Measurements from ENCODE around the gene SLC6A20.
A peak's percentile ranks its signal among the peaks of the same experiment; 100 is the strongest.
"Not testable (repeated sequence)": the region's sequence is repeated elsewhere in the genome, so short reads cannot be mapped to it uniquely, and the experiment has no call there.

Gene SLC6A20

GRCh38 chr3:45771166-45771775, 25.1 kb downstream of the SLC6A20 start:
- Mint-ChIP-seq H3K27me3 (peaks cover 18% of the 10 kb centered on the region in 2 donors), H3K27ac (no peak overlapping the region), H3K4me1 (peaks cover 2 to 9% of the 10 kb centered on the region in 2 donors), H3K36me3 (peaks cover 0 to 7% of the 10 kb centered on the region in 2 donors), H3K9me3 (peaks cover 3 to 8% of the 10 kb centered on the region in 2 donors), H3K4me3 (no peak overlapping the region)
- ATAC-seq (replicated peaks): no peak
- no peak for DNase-seq

GRCh38 chr3:45765958-45766357, 30.4 kb downstream of the SLC6A20 start:
- ATAC-seq (replicated peaks): no peak
- peaks cover 3 to 6% of the 10 kb centered on the region in 2 donors for H3K4me1 Mint-ChIP-seq

GRCh38 chr3:45765266-45765851, 31.0 kb downstream of the SLC6A20 start:
- peaks cover 0 to 7% of the 10 kb centered on the region in 2 donors for H3K36me3 Mint-ChIP-seq
- peak overlapping the region; percentile 51 for H3K27ac Mint-ChIP-seq
- no peak for ATAC-seq (replicated peaks)
- H3K4me3 Mint-ChIP-seq: no peak overlapping the region
- peaks cover 3 to 8% of the 10 kb centered on the region in 2 donors for H3K9me3 Mint-ChIP-seq
- H3K4me1 Mint-ChIP-seq: peaks cover 3 to 6% of the 10 kb centered on the region in 2 donors
- peaks cover 7 to 8% of the 10 kb centered on the region in 2 donors for H3K27me3 Mint-ChIP-seq
- no peak for DNase-seq

More at GRCh38 chr3:45765958-45766357, 30.4 kb downstream of the SLC6A20 start:
- Mint-ChIP-seq H3K27me3 (peaks cover 8 to 10% of the 10 kb centered on the region in 2 donors), H3K4me3 (no peak overlapping the region), H3K9me3 (peaks cover 3 to 8% of the 10 kb centered on the region in 2 donors), H3K36me3 (peaks cover 0 to 7% of the 10 kb centered on the region in 2 donors), H3K27ac (no peak overlapping the region)
- no peak for DNase-seq

DNA sequence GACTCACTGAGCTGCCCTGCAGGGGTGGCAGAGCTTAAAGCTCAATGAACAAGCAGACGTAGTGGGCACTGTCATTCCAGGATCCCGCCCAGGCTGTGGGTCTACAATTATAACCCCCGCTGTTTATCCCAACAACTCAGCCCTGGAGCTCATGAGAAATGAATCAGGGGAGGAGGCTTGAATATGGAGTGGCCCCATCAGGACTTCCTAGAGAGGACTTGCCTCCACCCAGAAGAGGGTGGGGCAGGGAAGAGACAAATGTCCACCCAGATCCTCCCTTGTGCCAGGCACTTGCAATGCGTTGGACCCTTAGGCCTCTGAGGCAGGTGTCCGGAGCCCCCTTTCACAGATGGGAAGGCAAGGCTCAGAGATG, 33.0 kb downstream of the SLC6A20 start:
- peaks cover 11 to 15% of the 10 kb centered on the region in 2 donors for H3K27me3 Mint-ChIP-seq
- no peak overlapping the region for H3K4me3 Mint-ChIP-seq
- no peak overlapping the region for H3K27ac Mint-ChIP-seq
- ATAC-seq (replicated peaks) (no peak), DNase-seq (no peak)
- peaks cover 0 to 7% of the 10 kb centered on the region in 2 donors for H3K36me3 Mint-ChIP-seq
- peaks cover 3 to 6% of the 10 kb centered on the region in 2 donors for H3K4me1 Mint-ChIP-seq
- H3K9me3 Mint-ChIP-seq: peaks cover 3 to 8% of the 10 kb centered on the region in 2 donors

DNA sequence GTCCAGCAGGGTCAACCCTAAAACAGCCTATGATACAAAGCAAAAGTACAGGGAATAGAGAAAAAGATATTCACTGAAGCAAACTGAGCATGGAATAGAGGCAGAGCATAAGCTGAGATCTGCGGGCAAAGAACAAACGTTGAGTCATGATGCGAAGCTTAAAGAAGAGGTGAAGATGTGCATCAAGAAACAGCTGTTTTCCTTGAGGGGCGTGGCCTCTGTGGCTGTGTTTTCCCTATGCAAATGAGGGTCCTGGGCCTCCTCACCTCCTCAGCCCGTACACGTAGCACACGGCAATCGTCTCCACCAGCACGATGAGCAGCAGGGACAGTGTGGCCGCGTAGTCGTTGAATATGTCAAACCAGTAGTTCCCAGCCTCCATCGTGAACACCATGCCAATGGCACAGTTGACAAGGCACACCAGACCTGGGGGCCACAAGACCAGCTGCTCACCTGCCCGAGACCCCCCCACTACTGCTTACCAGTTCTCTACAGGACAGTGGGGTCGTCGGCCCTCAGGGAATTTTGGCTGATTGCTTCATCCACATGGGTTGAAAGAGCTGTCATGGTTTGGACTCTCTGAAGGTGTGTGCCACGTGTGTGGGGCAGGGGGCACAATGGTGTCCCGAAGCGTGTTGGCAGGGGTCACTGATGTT, 33.6 kb downstream of the SLC6A20 start:
- peaks cover 11% of the 10 kb centered on the region in 2 donors for H3K27me3 Mint-ChIP-seq
- H3K4me3 Mint-ChIP-seq: no peak overlapping the region
- no peak for DNase-seq
- peaks cover 2 to 6% of the 10 kb centered on the region in 2 donors for H3K9me3 Mint-ChIP-seq
- peaks cover 3 to 6% of the 10 kb centered on the region in 2 donors for H3K4me1 Mint-ChIP-seq
- ATAC-seq (replicated peaks): no peak
- H3K27ac Mint-ChIP-seq: no peak overlapping the region
- peaks cover 0 to 7% of the 10 kb centered on the region in 2 donors for H3K36me3 Mint-ChIP-seq

- ATAC-seq (replicated peaks): no peak
- peaks cover 3 to 6% of the 10 kb centered on the region in 2 donors for H3K4me1 Mint-ChIP-seq
- no peaks in the 10 kb centered on the region for H3K9me3 Mint-ChIP-seq
- no peak overlapping the region for H3K27ac Mint-ChIP-seq
- peaks cover 0 to 3% of the 10 kb centered on the region in 2 donors for H3K36me3 Mint-ChIP-seq
- no peak for DNase-seq
- H3K27me3 Mint-ChIP-seq: peaks cover 7 to 11% of the 10 kb centered on the region in 2 donors
- no peak overlapping the region for H3K4me3 Mint-ChIP-seq
Measured at GRCh38 chr3:45761831-45762230, 34.5 kb downstream of the SLC6A20 start.

- Mint-ChIP-seq H3K4me3 (no peak overlapping the region), H3K27me3 (peaks cover 7 to 11% of the 10 kb centered on the region in 2 donors), H3K9me3 (no peaks in the 10 kb centered on the region), H3K4me1 (peaks cover 3 to 6% of the 10 kb centered on the region in 2 donors), H3K36me3 (no peaks in the 10 kb centered on the region), H3K27ac (no peak overlapping the region)
- ATAC-seq (replicated peaks) (peak; percentile 80 to 82), DNase-seq (peak; percentile 24)
Measured at GRCh38 chr3:45760878-45761711, 35.2 kb downstream of the SLC6A20 start.

GRCh38 chr3:45759851-45760250, 36.5 kb downstream of the SLC6A20 start:
- no peak for DNase-seq
- peaks cover 7 to 11% of the 10 kb centered on the region in 2 donors for H3K27me3 Mint-ChIP-seq
- no peaks in the 10 kb centered on the region for H3K36me3 Mint-ChIP-seq
- no peak for ATAC-seq (replicated peaks)
- H3K4me3 Mint-ChIP-seq: no peak overlapping the region
- no peak overlapping the region for H3K27ac Mint-ChIP-seq
- no peaks in the 10 kb centered on the region for H3K9me3 Mint-ChIP-seq
- H3K4me1 Mint-ChIP-seq: peaks cover 3 to 6% of the 10 kb centered on the region in 2 donors

GRCh38 chr3:45758871-45759270, 37.5 kb downstream of the SLC6A20 start:
- H3K27me3 Mint-ChIP-seq: peaks cover 6 to 7% of the 10 kb centered on the region in 2 donors
- no peak for DNase-seq
- no peaks in the 10 kb centered on the region for H3K9me3 Mint-ChIP-seq
- H3K27ac Mint-ChIP-seq: no peak overlapping the region
- peaks cover 3 to 6% of the 10 kb centered on the region in 2 donors for H3K4me1 Mint-ChIP-seq
- H3K36me3 Mint-ChIP-seq: peaks cover 5 to 6% of the 10 kb centered on the region in 2 donors
- ATAC-seq (replicated peaks): no peak
- H3K4me3 Mint-ChIP-seq: no peak overlapping the region

DNA sequence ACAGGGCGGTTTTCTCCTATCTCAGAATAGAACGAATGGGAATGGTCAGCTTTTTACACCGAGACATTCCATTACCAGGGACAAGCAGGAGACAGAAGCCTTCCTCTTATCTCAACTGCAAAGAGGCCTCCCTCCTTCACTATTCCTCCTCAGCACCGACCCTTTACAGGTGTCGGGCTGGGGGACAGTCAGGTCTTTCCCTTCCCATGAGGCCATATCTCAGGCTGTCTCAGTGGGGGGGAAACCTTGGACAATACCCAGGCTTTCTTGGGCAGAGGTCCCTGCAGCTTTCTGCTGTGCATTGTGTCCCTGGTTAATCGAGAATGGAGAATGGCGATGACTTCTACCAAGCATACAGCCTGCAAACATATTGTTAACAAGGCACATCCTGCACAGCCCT, 39.2 kb downstream of the SLC6A20 start:
- not testable (repeated sequence) for H3K27me3 Mint-ChIP-seq; H3K9me3 Mint-ChIP-seq; DNase-seq; H3K4me3 Mint-ChIP-seq; H3K27ac Mint-ChIP-seq; ATAC-seq (replicated peaks); H3K4me1 Mint-ChIP-seq
- peaks cover 6 to 22% of the 10 kb centered on the region in 2 donors for H3K36me3 Mint-ChIP-seq

GRCh38 chr3:45756055-45756454, 40.3 kb downstream of the SLC6A20 start:
- no peak overlapping the region for H3K27ac Mint-ChIP-seq

GRCh38 chr3:45754461-45754860, 41.9 kb downstream of the SLC6A20 start:
- ATAC-seq (replicated peaks) (no peak), DNase-seq (no peak)
- H3K9me3 Mint-ChIP-seq: no peaks in the 10 kb centered on the region
- H3K36me3 Mint-ChIP-seq: peaks cover 6 to 22% of the 10 kb centered on the region in 2 donors
- no peaks in the 10 kb centered on the region for H3K4me1 Mint-ChIP-seq
- H3K27me3 Mint-ChIP-seq: no peaks in the 10 kb centered on the region
- no peak overlapping the region for H3K4me3 Mint-ChIP-seq
- H3K27ac Mint-ChIP-seq: no peak overlapping the region

More at GRCh38 chr3:45756055-45756454, 40.3 kb downstream of the SLC6A20 start:
- Mint-ChIP-seq H3K27me3 (peaks cover 4 to 7% of the 10 kb centered on the region in 2 donors), H3K9me3 (no peaks in the 10 kb centered on the region), H3K36me3 (peaks cover 6 to 22% of the 10 kb centered on the region in 2 donors), H3K4me3 (no peak overlapping the region), H3K4me1 (peaks cover 0 to under 1% of the 10 kb centered on the region in 2 donors)
- ATAC-seq (replicated peaks) (no peak), DNase-seq (no peak)

GRCh38 chr3:45753095-45753494, 43.2 kb downstream of the SLC6A20 start:
- ATAC-seq (replicated peaks) (no peak), DNase-seq (no peak)
- Mint-ChIP-seq H3K4me1 (peaks cover under 1 to 6% of the 10 kb centered on the region in 2 donors), H3K27ac (no peak overlapping the region), H3K27me3 (no peaks in the 10 kb centered on the region), H3K36me3 (peaks cover 14 to 35% of the 10 kb centered on the region in 2 donors), H3K4me3 (no peak overlapping the region), H3K9me3 (peaks cover 3 to 4% of the 10 kb centered on the region in 2 donors)

Data from stimulated activated naive B cell treated with anti-CD40 and anti-IgM and Interleukin-4, amounts not matched to agents 10 μg/mL and 1 μg/mL and 100 μg/mL, for 72 hours (primary cell).